Heart left ventricle (tissue), 16 donors: ENCODE results near the gene ERBB3. TPM values are rescaled to one million over a fixed set of nuclear protein-coding genes. Genes with fewer than 3 reads are reported as not detected.

Experiments
- ATAC-seq, 4 donors: fragments of 200-7000 bp; cut with Tn5 transposase; one replicate each; pipeline ENCODE4 v1.9.1; 2020 to 2022; ENCODE audit warnings: moderate library complexity in 4 of 4, mild to moderate bottlenecking in 3 of 4, moderate number of reproducible peaks in 1 of 4
- DNase-seq, 5 donors: peaks; one replicate each; pipeline ENCODE4 v3.0.0-alpha.2; 2020
- H3K27ac ChIP-seq, 12 donors: fragments of 200-600 bp; sonication (generic) in 4 of 12; one replicate each; pipeline versions ENCODE4 v1.5.0 to v1.8.0; 2016 to 2022; ENCODE audit warnings: mild to moderate bottlenecking in 2 of 12
- H3K27me3 ChIP-seq, 9 donors: fragments of 200-600 bp; sonication (generic) in 2 of 9; one replicate each; pipeline versions ENCODE4 v1.5.1 to v1.8.0; 2016 to 2022; ENCODE audit warnings: mild to moderate bottlenecking in 3 of 9
- H3K36me3 ChIP-seq, 9 donors: fragments of 200-600 bp; sonication (generic) in 2 of 9; one replicate each; pipeline versions ENCODE4 v1.5.0 to v1.8.0; 2018 to 2022; ENCODE audit warnings: mild to moderate bottlenecking in 2 of 9
- H3K4me1 ChIP-seq, 12 donors: fragments of 200-600 bp; sonication (generic) in 4 of 12; one replicate each; pipeline versions ENCODE4 v1.5.0 to v1.8.0; 2016 to 2022; ENCODE audit warnings: mild to moderate bottlenecking in 3 of 12
- H3K4me3 ChIP-seq, 12 donors: fragments of 200-600 bp; sonication (generic) in 4 of 12; one replicate each; pipeline versions ENCODE4 v1.5.0 to v1.8.0; 2017 to 2022; ENCODE audit warnings: mild to moderate bottlenecking in 9 of 12, moderate library complexity in 4 of 12
- H3K9me3 ChIP-seq, 12 donors: fragments of 200-600 bp; sonication (generic) in 4 of 12; one replicate each; pipeline versions ENCODE4 v1.5.0 to v1.8.0; 2016 to 2022; ENCODE audit warnings: mild to moderate bottlenecking in 1 of 12
- POLR2A ChIP-seq, 2 donors: fragments of 450-650 bp; IDR thresholded peaks; one replicate each; pipeline ENCODE4 v1.6.1; 2017; ENCODE audit warnings: antibody characterized with exemption in 2 of 2, mild to moderate bottlenecking in 2 of 2, moderate library complexity in 2 of 2
- WGBS, 4 donors: extraction: QIAGEN DNeasy Blood & Tissue Kit in 2 of 4; methylation state at CpG; one replicate each; pipeline versions ENCODE4 v1.1.5 to v1.1.7; 2013 to 2018; 5-methylcytosine and 5-hydroxymethylcytosine counted together
- intact Hi-C, 10 donors: fragments of 100-400 bp; cut with DNase I; formaldehyde crosslinking; loops; one replicate each; pipeline versions ENCODE4 v1.11.1 to v1.14.2; 2022
- polyA plus RNA-seq, 2 donors: library from polyadenylated mRNA; stranded (reverse); fragments of 200-250 nt; gene quantifications; one replicate each; pipeline ENCODE4 v1.2.3, GENCODE V29; 2013
- total RNA-seq, 9 donors: library from RNA; depleted of rRNA in 2 of 9; stranded (reverse); fragments of >200 nt in 2 of 9; fragmentation: NEBNext Ultra II Directional in 3 of 9; extraction: Animal tissue kit (Norgen Biotek cat#: 25700) in 3 of 9; gene quantifications; one replicate each; pipeline versions ENCODE4 v1.1.0 to v1.2.4, GENCODE V29; 2016 to 2023
- TF ChIP-seq, protein P1 (sequence below), 12 donors: fragments of 200-600 bp; sonication (generic) in 4 of 12; IDR thresholded peaks; one replicate each; pipeline versions ENCODE4 v1.5.0 to v1.8.0; 2018 to 2022; ENCODE audit warnings: antibody characterized with exemption in 12 of 12, mild to moderate bottlenecking in 5 of 12
- donor health status: ischemic (EF 13 %, LVEDD 7.1; RV severe dilation, severe dysfunction).
- donor health status: healthy with polysubstance abuse.
- donor health status: DM: no; HTN: yes; CAD: no.
- donor health status: DM: no; HTN: no; CAD: no.
- donor health status: ischemic (EF 25% LVEDD 6.9; RV normal size, moderate dysfunction).
- donor health status: ischemic (EF 25% LVEDD 5.7; RV mildly dilated, moderate dysfunction).
- donor health status: healthy.
- donor health status: DM: yes; HTN: yes; CAD: no.
- donor health status: ischemic (EF 35%, LVEDD 5.7; RV mildly dilated, moderate dysfunction).
- donor health status: nonischemic (EF 11% LVEDD 7.7; RV severe dilation, severe dysfunction).
- donor health status: DM: yes; HTN: yes; CAD: no.
- donor health status: PGD.
- donor health status: ischemic (EF 29% LVEDD 5.4; RV normal size, mild dysfunction).
- donor health status: nonischemic (EF 23%, LVEDD 6.1; RV moderate dilation, normal function).

ERBB3 gene
- total and polyA plus RNA-seq, 11 donors = 0.90 to 4.5 (median 2.2) TPM

DNA sequence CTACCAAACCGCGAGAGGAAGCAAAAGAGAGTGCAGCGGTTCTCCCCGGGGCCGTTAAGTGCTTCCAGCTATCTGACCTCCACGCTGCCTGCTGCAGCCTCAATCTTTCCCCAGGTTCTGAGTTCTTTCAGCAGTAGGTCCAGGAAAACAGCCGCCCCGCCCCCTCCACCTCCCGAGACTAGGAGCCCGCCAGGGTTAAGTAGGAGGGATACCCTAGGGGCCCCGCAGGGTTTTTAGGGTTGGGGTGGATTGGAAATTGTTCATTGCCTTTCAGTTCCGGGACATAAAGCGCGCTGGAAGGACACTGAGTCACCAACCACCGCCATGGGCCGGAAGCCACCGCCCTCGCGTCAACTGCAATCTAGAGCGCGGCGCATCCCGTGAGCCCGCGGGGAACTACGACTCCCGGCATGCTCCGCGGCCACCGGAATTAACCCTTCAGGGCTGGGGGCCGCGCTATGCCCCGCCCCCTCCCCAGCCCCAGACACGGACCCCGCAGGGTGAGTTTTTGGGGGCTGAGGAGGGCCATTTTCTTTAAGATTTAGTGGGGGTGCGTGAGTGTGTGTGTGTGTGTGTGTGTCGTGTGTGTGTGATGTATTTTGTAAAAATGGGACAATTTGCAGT lies 72.3 kb downstream of the ERBB3 start, which contains the start of gene MYL6B:
TSS of gene MYL6B (plus strand) at position 456 of the 624 bp plus-strand sequence. CDS start 1,332 bp downstream, outside the sequence.
- peak in 1 of 2 donors; percentile 62 for TF ChIP-seq POLR2A (IDR thresholded peaks at IDR 0.05)
- TF ChIP-seq, protein P1, sequence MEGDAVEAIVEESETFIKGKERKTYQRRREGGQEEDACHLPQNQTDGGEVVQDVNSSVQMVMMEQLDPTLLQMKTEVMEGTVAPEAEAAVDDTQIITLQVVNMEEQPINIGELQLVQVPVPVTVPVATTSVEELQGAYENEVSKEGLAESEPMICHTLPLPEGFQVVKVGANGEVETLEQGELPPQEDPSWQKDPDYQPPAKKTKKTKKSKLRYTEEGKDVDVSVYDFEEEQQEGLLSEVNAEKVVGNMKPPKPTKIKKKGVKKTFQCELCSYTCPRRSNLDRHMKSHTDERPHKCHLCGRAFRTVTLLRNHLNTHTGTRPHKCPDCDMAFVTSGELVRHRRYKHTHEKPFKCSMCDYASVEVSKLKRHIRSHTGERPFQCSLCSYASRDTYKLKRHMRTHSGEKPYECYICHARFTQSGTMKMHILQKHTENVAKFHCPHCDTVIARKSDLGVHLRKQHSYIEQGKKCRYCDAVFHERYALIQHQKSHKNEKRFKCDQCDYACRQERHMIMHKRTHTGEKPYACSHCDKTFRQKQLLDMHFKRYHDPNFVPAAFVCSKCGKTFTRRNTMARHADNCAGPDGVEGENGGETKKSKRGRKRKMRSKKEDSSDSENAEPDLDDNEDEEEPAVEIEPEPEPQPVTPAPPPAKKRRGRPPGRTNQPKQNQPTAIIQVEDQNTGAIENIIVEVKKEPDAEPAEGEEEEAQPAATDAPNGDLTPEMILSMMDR (IDR thresholded peaks at IDR 0.05) = no peak
- H3K4me1 ChIP-seq = peaks cover 4 to 36% (median 25%) of the 10 kb centered on the region in 12 donors
- intact Hi-C loops = loop anchor here in 2 of 10 donors (2.0 kb wide), 1 partner anchor 23 kb away; the partner anchor contains the start of gene ESYT1 (in 2 of the 2)
- H3K27ac ChIP-seq = peak within 1 kb of the TSS; percentile 80 to 98 (median 94)
- H3K9me3 ChIP-seq = no peaks in the 10 kb centered on the region
- ATAC-seq (peak; percentile 95 to 98 (median 97)), DNase-seq (peak; percentile 94 to 97 (median 96))
- H3K4me3 ChIP-seq = peak within 1 kb of the TSS; percentile 22 to 92 (median 72)
- H3K27me3 ChIP-seq = no peaks in the 10 kb centered on the region
- H3K36me3 ChIP-seq = peaks cover 0 to 12% (median 0%) of the 10 kb centered on the region in 9 donors
- WGBS, 4 donors = 0 to 1% (median 1%) methylated on average over 15 to 37 of the region's 37 CpGs

Other genes starting within 250 kb of the ERBB3 start
- 10 to 100 TPM in 1 of 9 donors, 1 to 10 TPM in 7, under 1 TPM in 1; 0.48 to 16.1 (median 2.8) TPM for gene MMP19, start 237.2 kb upstream of the ERBB3 start, total RNA-seq
- 1 to 10 TPM; 1.5 to 4.7 TPM for gene MMP19, start 237.2 kb upstream of the ERBB3 start, polyA plus RNA-seq
- gene PYM1, start 152.3 kb upstream of the ERBB3 start, total RNA-seq = 10 to 100 TPM; 12.0 to 22.3 (median 13.7) TPM
- gene PYM1, start 152.3 kb upstream of the ERBB3 start, polyA plus RNA-seq = 10 to 100 TPM; 19.8 to 33.6 TPM
- 10 to 100 TPM in 4 of 9 donors, 1 to 10 TPM in 5; 5.3 to 27.8 (median 9.6) TPM for gene DGKA, start 149.0 kb upstream of the ERBB3 start, total RNA-seq
- 1 to 10 TPM; 7.6 to 7.8 TPM for gene DGKA, start 149.0 kb upstream of the ERBB3 start, polyA plus RNA-seq
- 1 to 10 TPM in 3 of 9 donors, under 1 TPM in 5, not detected in 1; 0.56 to 1.3 (median 0.73) TPM for gene PMEL, start 114.1 kb upstream of the ERBB3 start, total RNA-seq
- under 1 TPM; 0.23 to 0.49 TPM for gene PMEL, start 114.1 kb upstream of the ERBB3 start, polyA plus RNA-seq
- 10 to 100 TPM in 6 of 9 donors, 1 to 10 TPM in 3; 3.7 to 16.7 (median 11.3) TPM for gene CDK2, start 113.3 kb upstream of the ERBB3 start, total RNA-seq
- 10 to 100 TPM in 1 of 2 donors, 1 to 10 TPM in 1; 4.1 to 23.5 TPM for gene CDK2, start 113.3 kb upstream of the ERBB3 start, polyA plus RNA-seq
- 100 to 1,000 TPM in 8 of 9 donors, 10 to 100 TPM in 1; 97.5 to 135 (median 119) TPM for gene RAB5B, start 106.1 kb upstream of the ERBB3 start, total RNA-seq
- 10 to 100 TPM; 57.5 to 86.5 TPM for gene RAB5B, start 106.1 kb upstream of the ERBB3 start, polyA plus RNA-seq
- gene SUOX, start 82.9 kb upstream of the ERBB3 start, total RNA-seq = 10 to 100 TPM; 25.0 to 59.5 (median 32.0) TPM
- gene SUOX, start 82.9 kb upstream of the ERBB3 start, polyA plus RNA-seq = 10 to 100 TPM; 26.2 to 28.6 TPM
- 10 to 100 TPM in 1 of 9 donors, 1 to 10 TPM in 8; 4.3 to 10.3 (median 6.9) TPM for gene IKZF4, start 59.1 kb upstream of the ERBB3 start, total RNA-seq
- gene IKZF4, start 59.1 kb upstream of the ERBB3 start, polyA plus RNA-seq = 1 to 10 TPM; 2.6 to 3.2 TPM
- 100 to 1,000 TPM in 2 of 9 donors, 10 to 100 TPM in 7; 11.7 to 616 (median 23.2) TPM for gene RPS26, start 38.2 kb upstream of the ERBB3 start, total RNA-seq
- gene RPS26, start 38.2 kb upstream of the ERBB3 start, polyA plus RNA-seq = 1,000 to 10,000 TPM in 1 of 2 donors, 100 to 1,000 TPM in 1; 933 to 1,433 TPM
- 100 to 1,000 TPM in 1 of 9 donors, 10 to 100 TPM in 8; 66.0 to 105 (median 72.4) TPM for gene PA2G4, start 24.4 kb downstream of the ERBB3 start, total RNA-seq
- 100 to 1,000 TPM in 1 of 2 donors, 10 to 100 TPM in 1; 62.4 to 187 TPM for gene PA2G4, start 24.4 kb downstream of the ERBB3 start, polyA plus RNA-seq
- 1,000 to 10,000 TPM in 8 of 9 donors, 100 to 1,000 TPM in 1; 533 to 2,381 (median 1,999) TPM for gene RPL41, start 36.5 kb downstream of the ERBB3 start, total RNA-seq
- 1,000 to 10,000 TPM in 1 of 2 donors, 100 to 1,000 TPM in 1; 752 to 4,466 TPM for gene RPL41, start 36.5 kb downstream of the ERBB3 start, polyA plus RNA-seq
- gene ZC3H10, start 38.1 kb downstream of the ERBB3 start, total RNA-seq = 1 to 10 TPM; 2.7 to 6.4 (median 4.9) TPM
- 1 to 10 TPM; 3.5 to 3.9 TPM for gene ZC3H10, start 38.1 kb downstream of the ERBB3 start, polyA plus RNA-seq
- gene ESYT1, start 48.1 kb downstream of the ERBB3 start, total RNA-seq = 10 to 100 TPM; 26.8 to 81.1 (median 43.4) TPM
- 10 to 100 TPM; 17.0 to 67.3 TPM for gene ESYT1, start 48.1 kb downstream of the ERBB3 start, polyA plus RNA-seq
- 10 to 100 TPM; 30.1 to 55.2 (median 41.1) TPM for gene MYL6B, start 72.4 kb downstream of the ERBB3 start, total RNA-seq
- 10 to 100 TPM; 27.5 to 65.9 TPM for gene MYL6B, start 72.4 kb downstream of the ERBB3 start, polyA plus RNA-seq
- gene MYL6, start 78.2 kb downstream of the ERBB3 start, total RNA-seq = 100 to 1,000 TPM; 355 to 949 (median 613) TPM
- gene MYL6, start 78.2 kb downstream of the ERBB3 start, polyA plus RNA-seq = 1,000 to 10,000 TPM in 1 of 2 donors, 100 to 1,000 TPM in 1; 745 to 1,383 TPM
- gene SMARCC2, start 109.3 kb downstream of the ERBB3 start, total RNA-seq = 10 to 100 TPM; 48.6 to 83.5 (median 66.2) TPM
- 10 to 100 TPM; 21.4 to 27.6 TPM for gene SMARCC2, start 109.3 kb downstream of the ERBB3 start, polyA plus RNA-seq
- 10 to 100 TPM; 41.7 to 84.0 (median 53.3) TPM for gene RNF41, start 141.8 kb downstream of the ERBB3 start, total RNA-seq
- 10 to 100 TPM; 10.6 to 62.4 TPM for gene RNF41, start 141.8 kb downstream of the ERBB3 start, polyA plus RNA-seq
- 10 to 100 TPM; 18.0 to 27.4 (median 20.7) TPM for gene NABP2, start 144.2 kb downstream of the ERBB3 start, total RNA-seq
- gene NABP2, start 144.2 kb downstream of the ERBB3 start, polyA plus RNA-seq = 10 to 100 TPM; 14.8 to 30.1 TPM
- not detected for gene SLC39A5, start 149.9 kb downstream of the ERBB3 start, total RNA-seq
- gene SLC39A5, start 149.9 kb downstream of the ERBB3 start, polyA plus RNA-seq = under 1 TPM in 1 of 2 donors, not detected in 1; 0.12 TPM
- gene ANKRD52, start 178.2 kb downstream of the ERBB3 start, total RNA-seq = 10 to 100 TPM; 19.3 to 40.6 (median 28.0) TPM
- 10 to 100 TPM; 12.2 to 36.7 TPM for gene ANKRD52, start 178.2 kb downstream of the ERBB3 start, polyA plus RNA-seq
- 100 to 1,000 TPM in 7 of 9 donors, 10 to 100 TPM in 2; 45.7 to 250 (median 129) TPM for gene COQ10A, start 186.8 kb downstream of the ERBB3 start, total RNA-seq
- 100 to 1,000 TPM in 1 of 2 donors, 10 to 100 TPM in 1; 89.2 to 249 TPM for gene COQ10A, start 186.8 kb downstream of the ERBB3 start, polyA plus RNA-seq
- 100 to 1,000 TPM; 489 to 866 (median 662) TPM for gene CS, start 220.2 kb downstream of the ERBB3 start, total RNA-seq
- gene CS, start 220.2 kb downstream of the ERBB3 start, polyA plus RNA-seq = 100 to 1,000 TPM; 165 to 291 TPM
- 10 to 100 TPM; 26.8 to 61.0 (median 35.6) TPM for gene CNPY2, start 235.8 kb downstream of the ERBB3 start, total RNA-seq
- gene CNPY2, start 235.8 kb downstream of the ERBB3 start, polyA plus RNA-seq = 10 to 100 TPM; 64.2 to 67.3 TPM